GM12892 (cell line): ENCODE results near the gene STEAP4.

Experiments
- DNase-seq: peaks from one replicate; pipeline ENCODE4 v3.0.0; 2011; ENCODE audit not compliant: insufficient read length
- FAIRE-seq: peaks from 2 replicates; lab custom pipeline; 2011; peaks lifted over from hg19 to GRCh38; lab: Jason Lieb, UNC
- POLR2A ChIP-seq: IDR thresholded peaks from 2 replicates; pipeline ENCODE4 v1.6.1; 2011; ENCODE audit warnings: low read depth, low read length, control low read depth
- POLR2AphosphoS5 ChIP-seq: IDR thresholded peaks from 2 replicates; pipeline ENCODE4 v1.6.1; 2011; ENCODE audit warnings: low read depth, low read length, control low read depth
- TAF1 ChIP-seq: IDR thresholded peaks from 2 replicates; pipeline ENCODE4 v1.6.1; 2011; ENCODE audit warnings: low read depth, mild to moderate bottlenecking, control low read depth, low read length, borderline replicate concordance

Gene STEAP4

GRCh38 chr7:88329532-88330463, 23.1 kb upstream of the STEAP4 start:
- DNase-seq (no peak), FAIRE-seq (no peak)
- TF ChIP-seq TAF1 (no peak), POLR2A (no peak), POLR2AphosphoS5 (no peak)

- DNase-seq, result no peak
- TF ChIP-seq TAF1 (no peak), POLR2A (no peak), POLR2AphosphoS5 (no peak)
- FAIRE-seq, result no peak
Measured at GRCh38 chr7:88328787-88329186, 22.1 kb upstream of the STEAP4 start.

GRCh38 chr7:88324699-88325098, 18.0 kb upstream of the STEAP4 start:
- DNase-seq (no peak), FAIRE-seq (no peak)
- TF ChIP-seq POLR2AphosphoS5, result no peak
- no peak for TF ChIP-seq TAF1
- no peak for TF ChIP-seq POLR2A

GRCh38 chr7:88322151-88322550, 15.5 kb upstream of the STEAP4 start:
- DNase-seq (no peak), FAIRE-seq (no peak)
- TF ChIP-seq POLR2A (no peak), POLR2AphosphoS5 (no peak), TAF1 (no peak)

- TF ChIP-seq POLR2AphosphoS5 (no peak), POLR2A (no peak), TAF1 (no peak)
- DNase-seq (no peak), FAIRE-seq (no peak)
Measured at GRCh38 chr7:88321694-88322093, 15.0 kb upstream of the STEAP4 start.

GRCh38 chr7:88318196-88318595, 11.5 kb upstream of the STEAP4 start:
- FAIRE-seq (no peak), DNase-seq (no peak)

GRCh38 chr7:88317422-88317821, 10.7 kb upstream of the STEAP4 start:
- TF ChIP-seq TAF1 (no peak), POLR2A (no peak), POLR2AphosphoS5 (no peak)
- DNase-seq (no peak), FAIRE-seq (no peak)

More at GRCh38 chr7:88318196-88318595, 11.5 kb upstream of the STEAP4 start:
- TF ChIP-seq TAF1 (no peak), POLR2A (no peak), POLR2AphosphoS5 (no peak)

GRCh38 chr7:88316456-88316855, 9.8 kb upstream of the STEAP4 start:
- TF ChIP-seq POLR2AphosphoS5 (no peak), POLR2A (no peak), TAF1 (no peak)
- no peak for DNase-seq
- no peak for FAIRE-seq

GRCh38 chr7:88315522-88315921, 8.8 kb upstream of the STEAP4 start:
- TF ChIP-seq POLR2AphosphoS5 (no peak), POLR2A (no peak), TAF1 (no peak)
- DNase-seq (no peak), FAIRE-seq (no peak)

GRCh38 chr7:88314061-88314491, 7.4 kb upstream of the STEAP4 start:
- no peak for FAIRE-seq
- no peak for DNase-seq
- TF ChIP-seq POLR2AphosphoS5 (no peak), POLR2A (no peak), TAF1 (no peak)

GRCh38 chr7:88312061-88312663, 5.5 kb upstream of the STEAP4 start:
- DNase-seq (no peak), FAIRE-seq (no peak)
- TF ChIP-seq POLR2A, result no peak
- TF ChIP-seq POLR2AphosphoS5, result no peak
- TF ChIP-seq TAF1, result no peak

GRCh38 chr7:88311675-88312036, 5.0 kb upstream of the STEAP4 start:
- DNase-seq (no peak), FAIRE-seq (no peak)
- TF ChIP-seq TAF1 (no peak), POLR2A (no peak), POLR2AphosphoS5 (no peak)

GRCh38 chr7:88310956-88311674, 4.4 kb upstream of the STEAP4 start:
- no peak for TF ChIP-seq POLR2AphosphoS5
- no peak for TF ChIP-seq POLR2A
- TF ChIP-seq TAF1, result no peak
- DNase-seq (no peak), FAIRE-seq (no peak)
